HG02798 (cell line): ENCODE data around the gene UNC5A.

ENCODE experiments used
- ATAC-seq: cut with Tn5 transposase; IDR thresholded peaks from one replicate; pipeline ENCODE4 v1.9.1; 2021; ENCODE audit warnings: mild to moderate bottlenecking; ENCODE audit not compliant: unreplicated experiment, poor library complexity

UNC5A gene

DNA sequence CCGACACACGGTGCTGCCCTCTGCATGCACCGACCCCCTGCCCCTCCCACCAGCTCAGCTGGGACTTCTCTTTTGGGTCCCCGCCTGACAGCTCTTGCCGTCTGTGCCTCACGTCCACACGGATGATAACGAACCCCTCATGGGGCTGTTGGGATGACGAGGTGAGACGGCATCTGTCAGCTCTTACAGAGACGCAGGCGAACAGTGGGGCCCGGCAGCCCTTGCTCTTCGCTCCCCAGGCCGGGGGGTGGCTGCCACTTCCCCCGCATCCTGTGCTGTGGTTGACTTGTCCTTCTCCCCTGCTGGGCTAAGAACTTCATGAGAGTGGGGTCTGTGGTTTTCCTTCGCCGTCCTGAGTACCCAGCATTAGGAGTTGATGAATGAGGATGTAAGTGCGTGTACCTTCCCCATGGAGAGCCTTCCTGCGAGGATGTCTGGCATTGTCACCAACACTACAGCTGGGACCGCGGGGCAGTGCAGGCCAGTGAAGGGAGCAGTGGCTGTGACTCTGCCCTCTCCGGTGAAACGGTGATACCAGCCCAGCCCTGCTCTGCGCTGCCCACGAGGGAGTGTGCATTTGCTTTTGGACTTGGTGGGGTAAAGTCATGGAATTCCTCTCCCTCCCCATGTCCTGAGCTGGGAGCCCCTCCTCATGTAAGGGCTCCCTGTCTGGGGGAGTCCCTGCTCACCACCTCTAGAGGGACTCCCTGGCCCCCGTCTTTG, 65.6 kb downstream of the UNC5A start:
- no peak for ATAC-seq

DNA sequence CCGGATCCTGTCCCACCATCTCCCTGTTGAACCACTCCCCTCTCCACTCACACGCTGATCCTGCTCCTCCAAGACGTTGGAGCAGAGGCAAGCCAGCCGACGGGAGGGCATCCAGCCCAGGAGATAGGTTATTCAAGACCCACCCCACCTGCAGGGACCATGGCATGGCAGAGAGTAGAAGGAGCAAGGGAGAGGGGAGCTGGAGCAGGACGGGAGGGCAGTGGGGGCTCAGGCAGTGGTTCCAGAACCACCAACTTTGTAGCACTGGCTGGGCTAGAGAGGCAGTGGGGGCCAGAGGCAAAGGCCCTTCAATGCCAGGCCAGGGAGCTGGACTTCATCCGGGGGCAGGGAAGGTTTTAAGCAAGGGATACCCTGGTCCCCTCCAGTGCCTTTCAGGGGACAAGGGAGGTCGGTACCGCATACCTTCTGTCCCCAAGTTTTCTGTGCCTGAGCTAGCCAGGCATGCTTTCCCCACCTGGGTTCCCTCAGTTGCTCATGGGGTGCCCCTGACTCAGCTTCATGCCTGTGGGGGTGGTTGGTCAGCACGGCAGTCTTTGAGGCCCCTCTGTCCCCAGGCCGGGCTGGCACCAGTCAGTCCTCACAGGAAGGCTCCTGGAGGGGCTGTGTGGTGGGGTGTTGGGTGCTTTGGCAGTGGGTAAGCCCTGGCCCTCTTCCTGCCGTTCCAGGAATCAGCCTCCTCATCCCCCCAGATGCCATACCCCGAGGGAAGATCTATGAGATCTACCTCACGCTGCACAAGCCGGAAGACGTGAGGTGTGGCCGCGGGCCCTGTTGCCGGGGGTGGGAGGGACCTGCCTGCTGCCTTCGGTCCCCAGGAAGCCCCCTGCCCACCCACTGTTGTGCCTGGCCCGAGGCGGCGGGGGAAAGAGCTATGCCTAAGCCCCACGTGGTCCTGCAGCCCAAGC, 66.4 kb downstream of the UNC5A start:
- no peak for ATAC-seq

DNA sequence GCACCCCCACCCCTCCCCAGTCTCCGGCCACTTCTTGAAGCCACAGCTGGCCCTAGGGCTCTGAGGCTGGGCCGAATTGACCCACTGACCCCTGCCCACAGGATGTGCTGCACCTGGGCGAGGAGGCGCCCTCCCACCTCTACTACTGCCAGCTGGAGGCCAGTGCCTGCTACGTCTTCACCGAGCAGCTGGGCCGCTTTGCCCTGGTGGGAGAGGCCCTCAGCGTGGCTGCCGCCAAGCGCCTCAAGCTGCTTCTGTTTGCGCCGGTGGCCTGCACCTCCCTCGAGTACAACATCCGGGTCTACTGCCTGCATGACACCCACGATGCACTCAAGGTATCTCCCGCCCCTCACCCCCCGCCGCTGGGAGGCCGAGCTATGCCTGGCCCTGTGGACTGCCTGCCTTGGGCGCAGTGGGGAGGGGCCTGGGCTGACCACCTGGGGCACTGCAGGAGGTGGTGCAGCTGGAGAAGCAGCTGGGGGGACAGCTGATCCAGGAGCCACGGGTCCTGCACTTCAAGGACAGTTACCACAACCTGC, 67.5 kb downstream of the UNC5A start:
- no peak for ATAC-seq

DNA sequence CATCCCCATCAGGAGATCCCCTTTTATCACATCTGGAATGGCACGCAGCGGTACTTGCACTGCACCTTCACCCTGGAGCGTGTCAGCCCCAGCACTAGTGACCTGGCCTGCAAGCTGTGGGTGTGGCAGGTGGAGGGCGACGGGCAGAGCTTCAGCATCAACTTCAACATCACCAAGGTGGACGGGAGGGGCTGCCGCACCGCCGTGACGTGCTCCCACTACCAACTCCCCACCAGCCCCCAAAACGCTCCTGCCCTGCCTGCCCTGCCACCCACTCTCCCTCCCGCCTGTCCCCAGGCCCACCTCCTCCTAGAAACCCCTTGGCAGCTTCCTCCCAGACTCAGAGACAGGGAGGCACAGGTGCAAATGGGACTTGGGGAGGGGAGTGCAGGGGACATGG, 68.1 kb downstream of the UNC5A start:
- no peak for ATAC-seq

DNA sequence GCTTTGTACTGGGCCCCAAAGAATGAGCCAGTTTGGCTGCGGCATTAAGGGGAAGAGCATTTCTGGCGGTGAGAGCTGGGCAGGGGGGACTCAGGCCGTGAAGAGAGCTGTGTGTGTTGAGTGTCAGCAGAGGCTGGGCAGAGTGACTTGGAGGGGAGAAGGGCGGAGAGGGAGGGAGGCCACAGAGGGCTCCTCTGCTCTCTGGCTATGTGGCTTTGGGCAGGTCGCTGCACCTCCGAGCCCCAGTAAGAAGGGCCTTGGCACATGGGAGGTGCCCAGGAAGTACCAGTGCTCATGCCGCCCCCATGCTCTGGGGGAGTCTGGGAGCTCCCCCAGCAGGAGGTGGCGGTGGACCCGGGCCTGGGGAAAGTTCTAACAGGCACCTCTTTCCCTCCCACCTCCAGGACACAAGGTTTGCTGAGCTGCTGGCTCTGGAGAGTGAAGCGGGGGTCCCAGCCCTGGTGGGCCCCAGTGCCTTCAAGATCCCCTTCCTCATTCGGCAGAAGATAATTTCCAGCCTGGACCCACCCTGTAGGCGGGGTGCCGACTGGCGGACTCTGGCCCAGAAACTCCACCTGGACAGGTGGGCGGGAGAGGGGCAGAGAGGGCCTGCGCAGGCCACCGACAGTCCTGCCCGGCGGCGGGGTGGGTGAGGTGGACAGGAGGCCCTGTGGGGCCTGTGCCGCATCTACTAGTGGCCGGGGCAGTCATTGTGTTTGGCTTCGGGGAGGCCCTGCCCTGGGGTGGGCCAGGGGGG, 68.7 kb downstream of the UNC5A start:
- ATAC-seq = no peak

DNA sequence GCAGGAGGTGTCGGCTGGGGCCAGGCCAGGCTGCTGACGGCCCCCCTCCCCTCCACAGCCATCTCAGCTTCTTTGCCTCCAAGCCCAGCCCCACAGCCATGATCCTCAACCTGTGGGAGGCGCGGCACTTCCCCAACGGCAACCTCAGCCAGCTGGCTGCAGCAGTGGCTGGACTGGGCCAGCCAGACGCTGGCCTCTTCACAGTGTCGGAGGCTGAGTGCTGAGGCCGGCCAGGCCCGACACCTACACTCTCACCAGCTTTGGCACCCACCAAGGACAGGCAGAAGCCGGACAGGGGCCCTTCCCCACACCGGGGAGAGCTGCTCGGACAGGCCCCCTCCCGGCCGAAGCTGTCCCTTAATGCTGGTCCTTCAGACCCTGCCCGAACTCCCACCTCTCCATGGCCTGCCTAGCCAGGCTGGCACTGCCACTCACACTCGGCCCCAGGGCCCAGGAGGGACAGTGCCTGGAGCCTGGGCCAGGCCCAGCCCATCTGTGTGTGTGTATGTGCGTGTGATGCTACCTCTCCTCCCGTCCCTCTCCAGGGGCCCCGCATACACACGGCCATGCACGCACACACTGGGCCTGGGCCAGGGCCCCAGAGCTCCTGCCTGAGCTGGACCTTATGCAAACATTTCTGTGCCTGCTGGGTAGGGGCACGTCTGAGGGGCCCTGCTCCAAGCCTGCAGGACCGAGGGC, 69.5 kb downstream of the UNC5A start:
- ATAC-seq = no peak

DNA sequence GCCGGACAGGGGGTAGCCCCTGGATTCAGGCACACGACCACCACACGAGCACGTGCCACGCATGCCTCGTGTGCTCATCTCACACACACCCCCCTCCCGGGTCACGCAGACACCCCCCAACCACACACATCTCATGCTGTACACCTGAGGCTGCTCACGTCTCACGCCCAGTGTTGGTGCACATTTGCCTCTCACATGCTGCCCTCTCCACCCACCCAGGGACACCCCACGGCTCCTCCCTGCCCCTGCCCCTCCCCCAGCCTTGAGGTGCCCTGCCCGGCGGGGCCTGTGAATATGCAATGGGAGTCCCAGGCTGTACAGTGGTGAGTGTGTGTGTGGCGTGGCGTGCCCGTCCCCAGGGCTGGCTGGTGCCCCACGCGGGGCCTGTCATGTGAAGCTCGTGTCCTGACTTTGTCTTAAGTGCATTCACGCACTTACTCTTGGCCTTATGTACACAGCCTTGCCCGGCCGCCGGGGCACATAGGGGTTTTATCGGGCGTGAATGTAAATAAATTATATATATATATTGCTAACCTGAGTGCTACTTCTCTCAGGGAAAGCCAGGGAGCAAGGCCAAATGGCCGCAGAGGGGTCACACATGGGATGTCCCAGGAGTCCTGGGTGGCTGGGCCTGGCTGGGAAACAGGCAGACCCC, 70.1 kb downstream of the UNC5A start:
- ATAC-seq = no peak

DNA sequence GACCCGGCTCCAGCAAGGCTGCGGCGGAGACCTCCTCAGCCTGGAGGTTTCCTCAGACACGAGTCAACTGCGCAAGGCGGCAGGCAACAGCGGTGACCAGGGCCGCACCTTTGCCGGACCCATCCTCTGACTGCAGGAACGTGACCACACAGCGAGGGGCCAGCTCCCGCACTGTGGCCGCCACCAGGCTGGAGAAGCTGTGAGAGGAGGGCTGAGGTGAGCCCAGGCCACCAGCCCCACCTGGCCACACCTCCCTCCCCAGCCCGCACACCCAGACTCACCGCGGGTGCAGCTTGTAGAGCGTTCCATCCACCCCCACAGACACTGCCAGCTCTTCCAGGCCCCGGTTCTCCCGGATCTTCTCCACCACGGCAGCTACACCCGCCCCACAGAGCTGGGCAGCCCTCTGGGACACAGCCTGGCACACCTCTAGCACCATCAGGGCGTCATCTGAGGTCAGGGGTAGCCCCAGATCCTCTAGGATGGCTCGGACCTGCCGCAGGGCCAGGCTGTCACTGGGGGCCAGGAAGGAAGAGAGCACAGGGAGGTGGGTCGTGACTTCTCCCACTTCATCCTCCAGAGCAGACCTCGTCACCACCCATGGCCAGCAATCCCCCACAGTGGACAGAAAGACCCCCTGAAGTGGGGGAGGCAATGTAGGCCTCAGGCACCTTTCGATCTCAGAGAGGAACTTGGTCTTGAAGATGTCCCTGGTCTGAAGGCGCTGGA, 70.8 kb downstream of the UNC5A start:
- ATAC-seq = no peak

DNA sequence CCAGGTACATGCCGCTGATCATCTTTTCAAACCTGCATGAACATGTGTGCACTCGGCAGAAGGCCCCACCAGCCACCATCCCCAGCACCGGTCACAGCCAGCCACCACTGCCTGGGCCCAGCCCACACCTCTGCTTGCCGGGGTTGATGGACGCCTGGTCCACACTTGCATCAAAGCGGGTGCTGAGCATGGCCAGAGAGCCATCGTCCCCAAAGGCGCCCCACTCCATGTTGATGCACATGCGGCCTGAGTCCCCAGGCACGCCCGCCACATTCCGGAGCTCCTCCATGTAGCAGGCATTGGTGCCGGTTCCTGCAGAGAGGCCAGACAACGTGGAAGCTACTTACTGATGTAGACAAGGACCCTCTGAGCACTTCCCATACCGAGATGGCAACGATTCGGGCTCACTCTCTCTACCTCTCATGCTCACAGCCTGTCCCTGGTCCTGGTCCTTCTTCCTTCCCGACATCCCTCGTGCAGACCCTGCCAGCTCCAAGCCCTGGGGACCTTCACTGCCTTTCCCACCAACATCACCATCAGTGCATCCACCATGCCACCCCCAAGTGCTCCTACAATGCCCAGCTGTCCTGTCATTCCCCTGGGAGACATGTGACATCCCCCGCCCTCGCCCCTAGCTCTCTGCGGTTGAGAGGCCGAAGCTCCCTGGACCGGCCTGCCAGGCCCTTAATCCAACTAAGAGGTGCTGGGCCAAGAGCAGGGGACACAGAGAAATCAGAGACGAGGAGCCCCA, 71.6 kb downstream of the UNC5A start:
- no peak for ATAC-seq

DNA sequence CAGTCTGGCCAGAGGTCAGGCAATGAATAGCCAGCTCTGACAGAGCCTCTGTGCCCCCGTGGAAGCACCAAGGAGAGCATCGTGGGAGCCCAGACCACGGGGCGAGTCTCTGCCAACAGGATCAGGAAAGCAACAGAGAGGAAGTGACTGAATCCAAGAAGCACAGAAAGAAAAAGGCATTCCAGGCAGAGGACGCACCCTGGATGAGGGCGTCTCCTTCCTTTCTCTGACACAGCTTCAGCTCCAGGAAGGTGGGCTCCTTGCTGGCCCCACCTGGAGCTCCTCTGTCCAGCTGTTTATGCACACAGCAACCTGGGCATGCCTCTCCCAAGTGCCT, 72.2 kb downstream of the UNC5A start:
- ATAC-seq = no peak

DNA sequence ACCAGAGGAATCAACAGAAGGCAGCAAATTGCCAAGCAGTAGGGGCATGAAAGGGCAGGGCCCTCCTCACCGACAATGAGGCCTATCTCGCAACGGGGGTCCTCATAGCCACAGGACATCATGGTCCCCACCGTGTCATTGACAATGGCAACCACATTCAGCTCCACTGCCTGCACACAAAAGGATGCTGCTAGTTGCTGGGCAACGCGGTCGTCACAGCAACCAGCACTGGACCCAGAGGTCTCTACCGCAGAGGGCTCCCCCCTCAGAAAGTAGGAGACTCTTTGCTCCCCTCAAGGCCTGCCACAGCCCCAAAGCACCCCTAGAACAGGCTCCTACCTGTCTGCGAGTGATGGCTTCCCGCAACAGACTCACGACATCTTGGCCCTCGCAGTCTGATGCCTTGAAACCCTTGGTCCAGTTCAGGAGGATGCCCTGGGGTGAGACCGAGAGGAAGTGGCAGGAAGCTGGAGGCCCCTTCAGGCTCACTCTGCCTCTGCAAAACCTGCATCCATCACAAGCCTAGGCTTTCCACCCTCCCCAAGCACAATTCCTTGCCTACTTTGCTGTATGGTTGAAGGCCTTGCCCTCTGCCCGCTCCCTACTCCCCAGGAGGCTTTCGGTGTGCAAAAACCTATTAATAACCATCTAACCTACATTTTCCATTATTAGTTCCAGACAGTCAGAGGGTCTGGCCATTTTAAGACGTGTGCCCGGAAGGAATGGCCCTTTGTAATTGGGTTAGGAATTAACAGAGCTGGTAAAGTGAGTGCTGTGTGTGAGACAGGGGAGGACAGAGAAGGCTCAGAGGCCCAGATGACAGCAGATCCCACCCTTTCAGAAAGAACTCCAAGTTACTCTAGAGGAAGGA, 73.6 kb downstream of the UNC5A start:
- no peak for ATAC-seq

DNA sequence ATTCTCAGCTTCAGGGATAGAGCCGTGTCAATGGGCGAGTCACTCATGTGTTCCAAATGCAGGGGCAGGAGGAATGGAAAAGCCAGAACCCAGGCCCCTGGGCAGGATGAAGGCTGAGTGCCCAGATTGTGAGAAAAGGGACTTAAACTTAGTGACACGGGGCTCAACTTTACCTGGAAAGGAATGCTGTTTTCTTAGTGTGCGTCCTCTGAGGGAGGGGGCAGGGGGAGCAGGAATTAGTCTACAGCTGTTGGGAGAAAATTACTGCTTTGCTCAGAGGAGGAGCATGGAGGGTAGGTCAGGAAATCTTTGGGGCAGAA, 74.2 kb downstream of the UNC5A start:
- ATAC-seq = no peak

DNA sequence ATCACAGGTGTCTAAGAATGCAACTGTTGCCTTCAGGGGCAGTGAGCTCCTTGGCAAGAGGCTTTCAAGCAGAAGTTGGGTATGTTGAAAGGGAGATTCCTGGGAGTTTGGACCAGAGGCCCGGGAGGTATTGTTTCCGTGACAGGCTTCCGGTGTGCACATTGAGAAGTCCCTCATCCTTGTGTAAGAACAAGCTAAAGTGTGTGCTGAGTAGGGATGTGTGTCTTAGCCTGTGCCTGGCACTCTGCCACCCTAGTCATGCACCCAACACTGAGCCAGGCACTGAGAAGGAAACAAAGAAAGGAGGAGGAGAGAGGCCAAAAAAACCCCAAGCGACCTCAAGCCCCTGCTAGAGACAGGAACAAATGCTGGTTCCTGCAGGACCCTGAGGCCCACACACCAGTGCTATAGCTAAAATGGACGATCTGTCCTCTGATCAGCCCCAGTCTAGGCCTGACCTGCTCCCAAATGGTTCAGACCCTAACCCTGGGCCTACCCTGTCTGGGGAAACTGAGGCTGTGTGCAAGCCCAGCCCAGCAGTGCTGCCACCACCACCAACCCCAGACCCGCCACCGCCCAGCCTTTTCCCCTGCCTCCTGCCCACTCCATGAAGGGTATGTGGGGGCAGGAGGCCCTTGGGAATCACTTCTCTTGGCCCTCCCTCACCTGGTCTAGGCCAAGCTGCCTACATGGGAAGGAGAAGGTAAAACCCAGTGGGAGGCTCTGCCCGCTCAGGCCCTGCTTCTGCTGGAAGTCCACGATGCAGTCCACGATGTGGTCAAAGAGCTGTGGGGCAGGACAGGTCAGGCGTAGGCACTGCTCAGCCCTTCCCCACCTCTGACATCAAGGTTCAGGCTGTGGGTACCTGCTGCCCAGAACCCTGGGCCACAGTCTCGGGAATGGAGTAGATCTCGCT, 76.2 kb downstream of the UNC5A start:
- no peak for ATAC-seq

DNA sequence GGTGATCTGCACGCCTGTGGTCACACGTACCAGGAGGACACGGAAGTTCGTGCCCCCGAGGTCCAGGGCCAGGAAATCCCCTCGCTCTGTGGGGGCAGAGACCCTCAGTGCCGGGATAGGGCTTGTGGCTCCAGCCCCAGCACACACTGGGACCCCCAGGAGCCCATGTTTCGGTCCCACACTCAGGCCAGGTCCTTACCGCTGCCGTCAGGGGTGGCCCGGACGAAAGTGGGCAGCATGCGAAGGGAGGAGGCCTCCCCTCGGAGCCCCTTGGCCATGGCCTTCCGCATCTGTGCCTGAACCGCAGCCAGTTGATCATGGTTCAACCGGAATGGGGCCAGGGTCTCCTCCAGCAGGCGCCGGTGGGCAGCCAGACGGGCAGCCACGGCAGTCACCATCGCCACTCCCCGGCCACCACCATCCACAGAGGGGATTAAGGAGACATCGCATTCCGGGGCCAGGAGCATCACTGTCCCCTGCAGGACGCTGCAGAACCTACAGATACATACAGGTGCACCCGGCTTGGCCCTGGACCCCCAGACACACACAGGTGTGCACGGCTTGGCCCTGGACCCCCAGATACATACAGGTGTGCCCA, 77.0 kb downstream of the UNC5A start:
- no peak for ATAC-seq

DNA sequence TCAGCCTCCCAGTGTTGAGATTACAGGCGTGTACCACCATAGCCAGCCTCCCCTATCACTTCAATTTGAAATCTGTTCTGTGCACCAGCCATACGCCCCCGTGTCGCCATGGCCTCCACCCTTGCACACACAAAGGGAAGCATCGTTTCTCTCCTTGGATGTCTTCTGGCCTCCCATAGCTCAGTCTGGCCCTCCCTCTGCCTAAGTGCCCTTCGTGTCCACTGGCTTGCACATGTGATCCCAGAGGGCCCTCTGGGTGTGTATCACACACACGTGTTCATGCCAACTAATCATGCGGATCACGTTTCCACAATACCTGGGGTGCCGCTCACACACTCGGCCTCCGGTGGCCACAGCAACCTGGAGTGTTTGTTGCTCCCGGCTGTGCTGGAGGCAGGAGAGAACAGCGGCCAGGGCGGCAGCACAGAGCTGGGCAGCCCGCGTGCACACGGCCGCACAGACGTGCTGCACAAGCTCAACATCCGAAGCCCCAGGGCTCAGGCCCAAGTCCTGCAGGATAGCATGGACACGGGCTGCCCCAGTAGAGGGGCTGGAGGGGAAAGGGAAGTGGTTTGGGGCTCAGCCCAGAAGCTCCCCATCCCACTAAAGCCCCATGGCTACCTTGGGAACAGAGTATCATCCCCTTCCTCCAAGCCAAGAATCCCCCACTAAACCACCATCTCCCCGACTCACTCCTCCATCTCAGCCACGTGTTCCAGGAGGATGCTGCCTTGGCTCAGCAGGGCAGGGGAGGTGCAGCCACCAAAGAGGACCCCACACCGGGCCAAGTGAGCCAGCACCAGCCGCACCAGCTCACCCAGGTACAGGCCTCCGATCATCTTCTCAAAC, 77.9 kb downstream of the UNC5A start:
- no peak for ATAC-seq

DNA sequence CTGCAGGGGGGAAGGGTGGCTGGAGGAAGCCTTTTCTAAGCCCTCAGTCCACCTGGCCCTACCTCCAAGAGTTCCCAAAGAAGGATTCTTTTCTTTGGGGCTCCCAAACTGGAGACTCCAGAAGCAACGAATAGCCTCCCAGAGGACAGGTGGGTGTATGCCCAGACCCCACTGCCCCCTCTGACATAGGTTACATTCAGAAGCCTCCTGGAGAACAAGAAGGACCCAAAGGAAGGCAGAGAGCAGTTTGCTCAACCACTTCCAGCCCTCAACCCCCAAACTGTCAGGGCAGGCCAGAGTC, 78.5 kb downstream of the UNC5A start:
- ATAC-seq = no peak
